GM23248 (cell line): Measurements from ENCODE around the gene INPP5D. TPM values are rescaled to one million over a fixed set of nuclear protein-coding genes. Genes with fewer than 3 reads are reported as not detected.
"Not testable (repeated sequence)": the region's sequence is repeated elsewhere in the genome, so short reads cannot be mapped to it uniquely, and the experiment has no call there.

Experiments used
- DNase-seq: peaks from one replicate; pipeline ENCODE4 v3.0.0-alpha.2; 2015
- H2AFZ ChIP-seq: fragments of 200-600 bp; sonication (generic); 2 replicates; pipeline ENCODE4 v1.6.1; 2016; ENCODE audit warnings: antibody characterized with exemption
- H3F3A ChIP-seq: fragments of 200-600 bp; sonication (generic); 2 replicates; pipeline ENCODE4 v1.6.1; 2016; ENCODE audit warnings: mild to moderate bottlenecking, antibody characterized with exemption, mixed run types; ENCODE audit not compliant: insufficient read depth
- H3K27ac ChIP-seq: fragments of 200-600 bp; sonication (generic); 2 replicates; pipeline ENCODE4 v1.5.1; 2016; ENCODE audit warnings: mild to moderate bottlenecking
- H3K27me3 ChIP-seq: fragments of 200-600 bp; sonication (generic); replicated peaks from 2 replicates; pipeline ENCODE4 v1.6.1; 2016; ENCODE audit warnings: mild to moderate bottlenecking; ENCODE audit not compliant: insufficient read depth
- H3K36me3 ChIP-seq: fragments of 200-600 bp; sonication (generic); 2 replicates; pipeline ENCODE4 v1.6.1; 2016; ENCODE audit warnings: low read depth, mild to moderate bottlenecking
- H3K4me1 ChIP-seq: fragments of 200-600 bp; sonication (generic); 2 replicates; pipeline ENCODE4 v1.6.1; 2016; ENCODE audit warnings: mild to moderate bottlenecking; ENCODE audit not compliant: insufficient read depth
- H3K4me2 ChIP-seq: fragments of 200-600 bp; sonication (generic); one replicate; pipeline ENCODE4 v1.6.1; 2016; ENCODE audit warnings: mild to moderate bottlenecking; ENCODE audit not compliant: unreplicated experiment
- H3K4me3 ChIP-seq: fragments of 200-600 bp; sonication (generic); 2 replicates; pipeline ENCODE4 v1.5.1; 2016; ENCODE audit warnings: mild to moderate bottlenecking
- H3K79me2 ChIP-seq: fragments of 200-600 bp; sonication (generic); 2 replicates; pipeline ENCODE4 v1.6.1; 2016; ENCODE audit warnings: mild to moderate bottlenecking; ENCODE audit not compliant: insufficient read depth
- H3K9ac ChIP-seq: fragments of 200-600 bp; sonication (generic); 2 replicates; pipeline ENCODE4 v1.6.1; 2016; ENCODE audit warnings: mild to moderate bottlenecking
- H3K9me2 ChIP-seq: fragments of 200-600 bp; sonication (generic); 2 replicates; pipeline ENCODE4 v1.6.1; 2016; ENCODE audit warnings: mixed run types, mild to moderate bottlenecking, moderate library complexity; ENCODE audit not compliant: insufficient read depth
- H3K9me3 ChIP-seq: fragments of 200-600 bp; sonication (generic); one replicate; pipeline ENCODE4 v1.6.1; 2017; ENCODE audit warnings: low read depth
- H4K20me1 ChIP-seq: fragments of 200-600 bp; sonication (generic); 2 replicates; pipeline ENCODE4 v1.6.0; 2016; ENCODE audit not compliant: insufficient read depth
- EZH2 ChIP-seq: fragments of 200-600 bp; sonication (generic); IDR thresholded peaks from 2 replicates; pipeline ENCODE4 v1.6.1; 2018; ENCODE audit warnings: antibody characterized with exemption, mild to moderate bottlenecking; ENCODE audit not compliant: insufficient read depth, poor library complexity, severe bottlenecking
- EZH2phosphoT487 ChIP-seq: fragments of 200-600 bp; sonication (generic); IDR thresholded peaks from 2 replicates; pipeline ENCODE4 v1.6.1; 2018; ENCODE audit warnings: antibody characterized with exemption, moderate library complexity, mild to moderate bottlenecking, low read depth; ENCODE audit not compliant: insufficient read depth
- WGBS, 2 experiments: methylation state at CpG; one replicate each; pipeline ENCODE4 v1.1.6; 2015 to 2017; ENCODE audit warnings: low lambda C conversion rate in 2 of 2, low coverage in 1 of 2; ENCODE audit errors: missing lambda C conversion rate in 2 of 2; 5-methylcytosine and 5-hydroxymethylcytosine counted together
- in situ Hi-C: fragments of 300-500 bp; cut with MboI; formaldehyde crosslinking; loops from 2 replicates; pipeline ENCODE4 v1.15.0; 2020
- polyA plus RNA-seq: library from polyadenylated mRNA; unstranded; fragments of >200 nt; fragmentation: Nextera tagmentation; extraction: Ambion mirVana; gene quantifications from 2 replicates; pipeline ENCODE4 v1.2.1, GENCODE V29; 2016
- total RNA-seq: library from RNA; depleted of rRNA; stranded (reverse); fragments of >200 nt; shearing (Covaris generic); gene quantifications from 2 replicates; pipeline ENCODE4 v1.2.3, GENCODE V29; 2014

The INPP5D gene
- total and polyA plus RNA-seq, 2 experiments from 2014 or later: 0.23 TPM; not detected in 1

GRCh38 chr2:233048569-233049193, 11.5 kb upstream of the INPP5D start:
- in situ Hi-C loops: no loop called here
- Histone ChIP-seq H3K9ac (no peak overlapping the region), H3K36me3 (no peaks in the 10 kb centered on the region), H2AFZ (no peak overlapping the region), H3F3A (peaks cover 7% of the 10 kb centered on the region; the same call in 1 of the 2 replicates), H3K79me2 (no peaks in the 10 kb centered on the region), H4K20me1 (no peaks in the 10 kb centered on the region), H3K9me2 (no peaks in the 10 kb centered on the region), H3K27me3 (no peaks in the 10 kb centered on the region), H3K4me2 (no peak overlapping the region), H3K27ac (no peak overlapping the region), H3K9me3 (no peaks in the 10 kb centered on the region), H3K4me3 (no peak overlapping the region), H3K4me1 (0 out of 2 replicates have a peak, but pooled peaks cover 5% of the 10 kb centered on the region)
- WGBS, 2 experiments: 81 to 82% methylated on average over 10 of the region's 10 CpGs
- no peak for DNase-seq
- no peak for TF ChIP-seq EZH2phosphoT487
- TF ChIP-seq EZH2: no peak

- Histone ChIP-seq H3K4me2 (no peak overlapping the region), H3F3A (peaks cover 7% of the 10 kb centered on the region; the same call in 1 of the 2 replicates), H3K36me3 (no peaks in the 10 kb centered on the region), H2AFZ (no peak overlapping the region), H3K4me3 (no peak overlapping the region), H3K9me3 (no peaks in the 10 kb centered on the region), H3K9me2 (no peaks in the 10 kb centered on the region), H4K20me1 (no peaks in the 10 kb centered on the region), H3K4me1 (peaks cover 7% of the 10 kb centered on the region; the same call in 1 of the 2 replicates), H3K27ac (no peak overlapping the region), H3K27me3 (no peaks in the 10 kb centered on the region), H3K9ac (no peak overlapping the region), H3K79me2 (no peaks in the 10 kb centered on the region)
- in situ Hi-C loops: no loop called here
- no peak for DNase-seq
- TF ChIP-seq EZH2phosphoT487 (no peak), EZH2 (no peak)
- 31 to 34% methylated on average over 4 of the region's 4 CpGs for WGBS, 2 experiments
Measured at GRCh38 chr2:233049194-233049761, 10.9 kb upstream of the INPP5D start.

- no peaks in the 10 kb centered on the region for H3K79me2 ChIP-seq
- H3K9me3 ChIP-seq: no peaks in the 10 kb centered on the region
- no peaks in the 10 kb centered on the region for H4K20me1 ChIP-seq
- no peaks in the 10 kb centered on the region for H3F3A ChIP-seq
- 37% methylated on average over 23 to 24 of the region's 24 CpGs for WGBS, 2 experiments
- H3K27me3 ChIP-seq: no peaks in the 10 kb centered on the region
- H3K4me1 ChIP-seq: peaks cover 11% of the 10 kb centered on the region; the same call in 1 of the 2 replicates
- no peak for TF ChIP-seq EZH2phosphoT487
- no peak for TF ChIP-seq EZH2
- peak overlapping the region; percentile 8; the same call in 1 of the 2 replicates for H3K27ac ChIP-seq
- H2AFZ ChIP-seq: peak overlapping the region; percentile 15; the same call in 1 of the 2 replicates
- no peaks in the 10 kb centered on the region for H3K9me2 ChIP-seq
- H3K4me2 ChIP-seq: no peak overlapping the region
- in situ Hi-C loops: loop anchor here (10.0 kb wide), 1 partner anchor 197 kb away; no protein-coding TSS in a partner anchor
- DNase-seq: peak; percentile 90
- no peak overlapping the region for H3K9ac ChIP-seq
- H3K4me3 ChIP-seq: no peak overlapping the region
- H3K36me3 ChIP-seq: no peaks in the 10 kb centered on the region
Measured at GRCh38 chr2:233051241-233052149, 8.6 kb upstream of the INPP5D start.

GRCh38 chr2:233052517-233052916, 7.6 kb upstream of the INPP5D start:
- not testable (repeated sequence) for H3K9ac ChIP-seq, H4K20me1 ChIP-seq, H3K27me3 ChIP-seq, DNase-seq, H3F3A ChIP-seq, H2AFZ ChIP-seq, H3K4me2 ChIP-seq, H3K9me2 ChIP-seq, H3K27ac ChIP-seq, H3K4me3 ChIP-seq, H3K79me2 ChIP-seq, H3K9me3 ChIP-seq, H3K36me3 ChIP-seq
- peaks cover 11% of the 10 kb centered on the region; the same call in 1 of the 2 replicates for H3K4me1 ChIP-seq
- 97% methylated on average over 4 of the region's 4 CpGs for WGBS, 2 experiments
- in situ Hi-C loops: loop anchor here (10.0 kb wide), 1 partner anchor 198 kb away; no protein-coding TSS in a partner anchor
